Left forelimb (tissue), 1 donor: ENCODE measurements around the gene GALNT13.

Experiments used
- DNase-seq: peaks from one replicate; pipeline ENCODE4 v3.0.0-alpha.2; 2018; ENCODE audit warnings: low spot score

Gene GALNT13

GRCh38 chr2:154484338-154485099 is 612.8 kb downstream of the GALNT13 start:
- DNase-seq = no peak

GRCh38 chr2:154488801-154489200 is 617.1 kb downstream of the GALNT13 start:
- DNase-seq = no peak

DNA sequence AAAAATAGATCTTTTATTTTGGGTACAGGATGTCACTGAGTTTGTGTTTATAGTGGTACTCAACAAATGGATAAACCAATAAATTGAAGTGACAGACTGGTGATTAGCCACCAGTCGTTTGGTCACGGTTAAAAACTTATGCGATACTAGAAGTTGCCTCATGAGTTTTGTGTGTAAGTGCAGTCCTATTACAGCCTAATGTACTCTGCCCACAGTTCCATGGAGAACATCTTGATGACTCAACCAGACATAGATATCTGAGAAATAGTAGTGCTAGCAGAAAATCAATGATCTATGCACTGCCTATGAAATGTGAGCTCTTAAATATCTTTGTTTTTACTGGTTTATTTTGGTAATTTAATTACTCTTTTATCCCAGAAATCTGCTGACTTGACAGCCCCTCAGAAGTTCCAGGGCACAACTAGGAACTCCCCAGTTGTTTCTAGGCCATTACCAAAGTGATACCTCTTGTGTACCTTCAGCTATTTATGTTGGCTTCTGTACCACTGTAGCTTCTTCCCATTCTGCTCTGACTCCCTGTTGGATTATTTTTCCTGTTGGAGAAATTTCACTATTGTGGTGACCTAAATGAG is 617.6 kb downstream of the GALNT13 start:
- no peak for DNase-seq

GRCh38 chr2:154490530-154490929 is 618.8 kb downstream of the GALNT13 start:
- no peak for DNase-seq

- DNase-seq = no peak
These were observed 623.7 kb downstream of the GALNT13 start for GRCh38 chr2:154495455-154495868.

GRCh38 chr2:154497019-154497418 is 625.3 kb downstream of the GALNT13 start:
- DNase-seq = no peak
